Activated CD4-positive, alpha-beta T cell treated with anti-CD3 and anti-CD28 coated beads, Interleukin-2, amount 50 U/mL, for 48 hours (primary cell): ENCODE results near the gene MFAP3L.
"Not testable (repeated sequence)": the region's sequence is repeated elsewhere in the genome, so short reads cannot be mapped to it uniquely, and the experiment has no call there.

Source experiments
- DNase-seq, 2 experiments: peaks; one replicate each; pipeline ENCODE4 v3.0.0-alpha.2; 2020

Gene MFAP3L

DNA sequence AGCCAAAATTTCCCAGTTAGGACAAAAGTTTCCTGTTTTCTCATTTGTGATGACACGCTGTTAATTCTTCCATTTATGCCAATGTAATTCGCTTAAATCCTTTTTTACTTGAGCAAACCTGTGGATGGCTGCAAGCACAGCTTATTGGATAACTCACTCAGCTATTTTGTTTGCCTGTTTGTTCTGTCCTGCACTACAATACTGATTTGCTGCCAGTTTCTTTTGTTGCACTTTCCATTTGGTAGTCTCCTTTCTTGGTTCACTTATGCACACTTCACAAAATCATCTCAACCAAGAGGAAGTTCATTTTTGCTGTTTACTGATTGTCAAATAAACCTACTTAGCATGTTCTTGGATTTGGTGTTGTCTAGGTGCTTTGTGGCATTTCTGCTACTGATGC is 40.3 kb downstream of the MFAP3L start:
- DNase-seq, result no peak

DNA sequence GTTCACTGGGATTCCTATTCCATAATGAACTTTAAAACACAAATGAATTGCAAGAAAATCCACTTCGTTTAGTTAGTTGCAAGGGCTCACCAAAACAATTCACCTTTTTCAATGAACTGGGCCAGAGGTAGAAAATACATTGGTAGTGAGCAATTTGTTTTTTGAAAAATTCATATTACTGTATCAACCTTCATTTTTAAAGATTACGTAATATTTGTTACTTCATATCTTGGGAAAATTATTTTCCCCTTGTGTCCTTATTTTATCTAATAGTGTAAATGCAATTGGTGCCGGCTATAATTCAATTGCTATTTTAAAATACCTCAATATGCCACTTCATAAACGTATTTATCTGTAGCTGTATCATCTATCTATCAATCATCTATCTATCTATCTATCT is 41.5 kb downstream of the MFAP3L start:
- no peak for DNase-seq

DNA sequence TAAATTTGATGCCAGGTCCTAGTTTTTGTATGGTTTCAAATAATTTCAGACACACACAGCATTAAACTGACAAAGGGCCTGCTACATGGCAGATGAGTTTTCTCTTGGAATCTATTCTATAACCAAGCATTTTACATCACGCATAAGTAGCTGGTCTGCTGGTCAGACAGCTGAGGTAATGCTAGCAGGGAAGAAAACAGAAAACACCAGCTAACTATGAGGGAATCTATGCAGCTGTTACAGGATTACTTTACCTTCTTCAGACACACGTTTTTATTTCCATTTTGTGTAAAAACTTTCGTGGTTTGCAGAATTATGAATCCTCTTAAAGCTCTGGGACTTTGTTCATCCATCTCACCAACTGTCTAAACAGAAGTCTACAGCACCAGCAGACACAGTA is 42.0 kb downstream of the MFAP3L start:
- no peak for DNase-seq

DNA sequence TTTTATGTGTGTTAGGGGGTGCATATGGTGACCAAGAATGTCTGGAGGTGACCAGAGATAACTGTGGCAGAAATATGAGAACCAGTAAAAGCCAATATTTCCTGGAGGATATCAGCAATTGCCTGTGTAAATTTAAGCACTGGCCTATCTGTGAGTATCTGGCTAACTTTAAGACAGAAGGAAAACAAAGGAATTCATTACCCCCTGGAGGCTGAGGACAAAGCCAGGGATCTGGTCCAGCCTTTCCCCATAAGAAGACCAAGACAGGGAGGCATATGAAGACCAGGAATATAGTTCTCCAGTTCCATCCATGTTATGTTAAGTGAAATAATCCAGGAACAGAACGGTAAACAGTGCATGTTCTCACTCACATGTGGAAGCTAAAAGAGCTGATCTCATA is 49.2 kb downstream of the MFAP3L start:
- no peak for DNase-seq

DNA sequence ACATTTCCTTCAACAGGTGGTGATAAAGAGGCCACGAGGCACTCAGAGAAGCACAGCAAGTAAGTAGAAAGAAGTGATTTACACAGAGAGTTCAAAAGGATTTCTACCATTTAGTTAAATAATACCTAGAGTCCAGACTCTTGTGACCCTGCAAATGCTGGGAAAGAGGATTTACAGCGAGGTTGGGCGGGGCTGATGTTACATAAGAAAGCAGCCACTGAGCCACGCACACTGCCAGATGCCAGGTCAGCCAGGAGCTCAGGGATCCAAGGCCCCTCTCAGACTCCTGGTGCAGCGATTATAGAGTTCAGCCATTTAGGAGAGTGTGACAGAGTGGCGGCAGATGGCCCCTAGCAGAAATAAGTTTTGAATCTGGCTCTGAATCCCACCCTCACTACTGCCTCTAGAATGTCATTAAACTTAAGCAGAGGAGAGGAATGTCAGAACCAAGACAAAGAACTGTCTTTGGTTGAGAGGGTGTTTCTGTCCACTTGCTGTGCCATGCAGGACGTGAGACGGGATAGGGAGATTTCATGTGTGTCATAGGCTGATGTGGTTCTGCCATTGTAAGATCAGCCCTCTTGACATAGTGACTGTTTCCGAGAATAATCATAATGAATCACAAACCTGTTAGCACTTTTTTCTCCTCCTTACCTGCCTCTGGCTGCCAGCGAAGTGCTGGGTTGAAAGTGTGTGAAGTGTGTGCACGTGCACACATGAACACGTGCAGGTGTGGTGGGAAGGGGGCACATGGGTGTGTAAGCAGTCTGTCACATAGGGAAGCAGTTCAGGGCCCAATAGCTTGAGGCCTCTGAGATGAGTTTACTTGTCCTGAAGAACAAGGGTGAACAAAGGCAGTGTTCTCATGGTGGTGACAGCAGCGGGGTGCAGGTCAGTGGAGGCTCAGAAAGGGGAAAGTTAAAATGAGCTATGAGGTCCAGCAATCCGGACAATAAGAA is 50.1 kb downstream of the MFAP3L start:
- no peak for DNase-seq

DNA sequence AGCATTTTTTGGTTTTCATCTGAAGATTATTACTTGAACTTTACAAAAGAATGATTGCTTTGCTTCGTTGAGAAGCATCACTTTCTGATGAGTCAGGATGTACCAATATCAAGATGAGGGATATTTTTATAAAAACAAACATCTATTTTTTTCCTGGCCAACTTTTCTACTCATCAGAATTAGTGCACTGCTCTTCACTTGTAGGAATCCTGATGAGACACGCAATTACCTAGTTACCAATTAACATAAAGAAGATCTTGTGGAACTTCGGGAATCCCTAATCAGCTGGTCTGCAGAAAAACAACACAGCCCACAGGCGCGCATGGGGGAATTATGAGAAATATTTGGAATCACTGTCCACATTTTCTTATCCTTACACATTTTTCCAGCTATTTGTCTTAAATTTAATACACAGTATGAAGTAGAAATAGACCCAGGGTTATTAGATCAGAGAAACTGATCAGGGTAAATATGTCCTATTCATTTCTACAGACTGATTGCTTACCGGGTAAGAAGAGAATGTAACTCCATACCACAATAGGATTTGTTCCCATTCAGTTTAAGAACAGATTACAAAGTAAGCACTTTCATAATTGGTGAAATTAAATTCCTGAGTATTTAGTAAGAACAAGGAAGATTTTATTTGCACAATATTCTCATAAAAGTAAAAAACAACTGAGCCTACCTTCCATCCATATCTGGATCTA is 50.9 kb downstream of the MFAP3L start:
- DNase-seq, result no peak

DNA sequence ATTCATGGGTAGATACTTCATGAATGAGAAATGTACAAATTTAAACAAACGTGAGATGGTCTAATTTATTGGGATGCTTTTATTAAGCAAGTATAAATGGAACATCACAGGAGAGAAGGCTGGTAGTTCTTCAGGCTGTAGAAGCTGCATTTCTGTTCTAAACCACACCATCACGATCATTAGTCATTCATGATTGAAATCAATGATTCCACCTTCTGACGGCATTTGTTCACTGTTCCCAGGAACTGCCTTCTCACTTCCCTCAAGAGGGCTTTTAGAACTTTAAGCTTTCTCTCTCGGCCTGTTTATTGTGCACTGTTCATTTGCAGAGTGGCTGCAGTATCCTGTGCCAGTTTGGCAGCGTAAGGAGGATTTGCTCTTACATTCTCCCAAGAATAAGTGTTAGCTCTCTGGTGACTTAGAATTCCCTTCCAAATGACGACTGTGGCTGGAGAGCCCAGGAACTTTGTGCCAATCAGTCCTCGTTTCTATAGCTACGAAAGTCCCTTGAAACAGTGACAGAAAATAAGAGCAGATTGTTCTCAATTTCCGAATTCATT is 54.7 kb downstream of the MFAP3L start:
- no peak for DNase-seq

DNA sequence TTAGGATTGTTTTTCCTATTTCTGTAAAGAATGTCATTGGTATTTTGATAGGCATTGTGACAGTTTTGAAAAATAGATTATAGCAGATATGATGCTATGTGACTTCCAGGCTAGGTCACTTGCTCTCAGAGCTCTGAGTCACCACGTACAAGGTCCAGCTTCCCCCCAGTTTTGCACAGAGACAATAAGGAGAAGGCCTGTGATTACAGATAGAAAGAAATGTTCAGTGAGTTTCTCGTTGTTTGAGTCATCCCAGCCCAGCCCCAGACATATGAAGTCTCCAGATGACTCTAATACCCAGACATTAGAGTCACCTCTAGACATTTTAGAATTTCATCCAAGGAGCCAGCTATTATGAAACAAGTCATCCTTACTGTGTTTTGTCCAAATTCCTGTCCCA is 57.2 kb downstream of the MFAP3L start:
- no peak for DNase-seq

DNA sequence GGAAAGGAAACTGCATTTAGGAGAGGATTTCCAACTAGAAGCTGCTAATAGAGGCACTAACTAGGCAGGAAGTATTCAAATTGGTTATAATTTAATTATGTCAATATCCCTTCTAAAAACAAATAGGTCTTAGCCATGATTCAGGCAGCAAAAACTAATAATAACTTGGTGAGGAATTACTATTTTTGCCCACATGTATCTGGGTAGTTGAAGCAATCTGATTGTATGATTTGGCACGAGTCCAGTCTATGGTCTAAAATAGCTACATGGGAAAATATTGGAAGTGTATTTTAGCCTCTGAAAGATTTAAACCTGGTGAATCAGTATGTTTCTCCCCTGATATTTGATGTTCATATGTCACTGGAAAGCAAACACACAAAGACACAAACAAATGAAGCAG is 62.2 kb downstream of the MFAP3L start:
- no peak for DNase-seq

DNA sequence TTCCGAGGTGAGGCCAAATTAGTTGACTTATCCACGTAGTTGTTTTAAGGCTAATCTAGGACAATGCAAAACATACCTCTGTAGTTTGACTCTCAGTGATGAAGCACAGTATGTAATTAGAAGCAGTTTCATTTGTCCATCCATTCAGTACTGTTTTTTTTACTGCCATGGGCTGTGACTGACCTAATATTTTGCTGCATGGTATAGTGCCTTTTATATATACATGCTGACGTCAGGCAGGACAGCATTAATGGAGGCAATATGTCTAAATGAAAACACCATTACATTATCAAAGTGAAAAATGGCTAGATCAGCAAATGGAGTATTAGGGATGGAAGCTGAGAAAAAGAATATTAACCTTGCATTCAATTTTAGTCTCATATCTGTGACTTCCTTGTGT is 66.9 kb downstream of the MFAP3L start:
- DNase-seq, result no peak

DNA sequence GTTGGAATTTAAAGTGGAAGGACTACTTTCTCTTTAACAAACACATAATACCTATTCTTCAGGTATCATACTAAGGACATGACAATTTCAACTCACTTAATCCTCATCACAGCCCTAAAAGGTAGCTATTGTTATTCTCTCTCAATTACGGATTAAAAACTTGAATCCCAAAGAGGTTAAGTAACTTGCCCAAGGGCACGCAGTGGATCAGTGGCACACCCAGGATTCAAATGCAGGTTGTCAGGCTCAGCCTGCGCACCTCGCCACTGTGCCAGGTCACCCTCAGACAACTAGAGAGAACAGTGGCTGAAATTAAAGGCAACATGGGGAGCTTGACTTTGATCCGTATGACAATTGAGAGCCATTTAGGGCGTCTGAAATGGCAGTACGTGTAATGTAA is 67.6 kb downstream of the MFAP3L start:
- DNase-seq, result no peak

DNA sequence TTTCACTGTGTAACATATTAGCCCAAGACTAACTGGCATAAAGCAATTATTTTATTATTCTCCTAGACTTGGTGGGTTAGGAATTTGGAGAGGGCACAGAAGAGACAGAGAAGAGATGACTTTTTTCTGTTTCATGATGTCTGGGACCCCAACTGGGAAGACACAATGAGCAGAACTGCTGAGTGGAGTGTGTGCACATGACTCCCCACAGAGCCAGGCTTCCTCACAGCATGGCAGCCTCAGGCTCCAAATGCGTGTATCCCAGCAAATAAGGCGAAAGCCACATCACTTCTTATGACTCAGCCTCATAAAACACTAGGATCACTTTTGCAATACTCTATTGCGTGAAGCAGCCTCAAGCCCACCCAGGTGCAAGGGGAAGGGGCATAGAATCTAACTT is 68.4 kb downstream of the MFAP3L start:
- DNase-seq, result no peak

DNA sequence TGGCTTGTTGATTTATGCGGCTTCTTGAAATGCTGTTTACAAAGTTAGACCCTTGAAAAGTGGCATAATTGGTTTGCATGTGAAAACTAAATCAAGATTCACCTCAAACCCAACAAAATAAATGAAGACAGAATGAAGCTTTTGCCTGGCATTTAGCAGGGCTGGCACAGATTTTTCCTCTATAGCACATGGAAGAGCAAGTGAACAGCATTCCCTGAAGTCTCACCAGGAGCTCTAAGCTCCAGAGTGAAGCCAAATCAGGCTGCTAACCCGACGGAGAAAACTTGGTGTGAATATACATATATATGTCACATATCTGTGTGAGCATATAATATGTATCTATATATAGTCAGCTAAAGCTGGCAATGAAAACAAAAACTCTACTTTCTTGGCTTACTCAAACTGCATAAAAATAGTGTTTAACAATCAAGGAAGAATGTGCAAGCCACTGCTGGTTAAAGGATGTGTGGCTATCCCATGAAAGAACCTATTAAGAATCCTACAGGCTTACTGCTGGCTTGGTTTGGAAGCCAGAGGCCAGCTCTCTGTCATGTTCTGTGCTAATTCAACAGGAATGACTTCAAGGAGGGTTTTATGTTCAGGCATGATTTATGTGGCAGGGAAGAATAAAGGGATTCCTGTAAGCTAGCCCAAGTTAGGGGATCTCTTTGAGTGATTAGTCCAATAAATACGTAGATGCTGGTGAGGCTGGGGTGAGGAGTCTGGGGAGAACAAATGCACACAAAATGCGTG is 69.9 kb downstream of the MFAP3L start:
- no peak for DNase-seq

DNA sequence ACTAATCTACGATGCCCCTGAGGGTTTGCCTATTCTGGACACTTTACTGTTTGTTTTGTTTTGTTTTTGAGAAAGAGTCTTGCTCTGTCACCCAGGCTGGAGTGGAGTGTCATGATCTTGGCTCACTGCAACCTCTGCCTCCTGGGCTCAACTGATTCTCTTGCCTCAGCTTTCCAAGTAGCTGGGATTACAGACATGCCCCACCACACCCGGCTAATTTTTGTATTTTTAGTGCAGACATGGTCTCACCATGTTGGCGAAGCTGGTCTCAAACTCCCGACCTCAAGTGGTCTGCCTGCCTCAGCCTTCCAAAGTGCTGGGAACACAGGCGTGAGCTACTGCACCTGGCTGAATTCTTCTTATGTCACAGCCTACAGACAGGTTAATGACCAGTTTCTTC is 70.7 kb downstream of the MFAP3L start:
- DNase-seq, result no peak

DNA sequence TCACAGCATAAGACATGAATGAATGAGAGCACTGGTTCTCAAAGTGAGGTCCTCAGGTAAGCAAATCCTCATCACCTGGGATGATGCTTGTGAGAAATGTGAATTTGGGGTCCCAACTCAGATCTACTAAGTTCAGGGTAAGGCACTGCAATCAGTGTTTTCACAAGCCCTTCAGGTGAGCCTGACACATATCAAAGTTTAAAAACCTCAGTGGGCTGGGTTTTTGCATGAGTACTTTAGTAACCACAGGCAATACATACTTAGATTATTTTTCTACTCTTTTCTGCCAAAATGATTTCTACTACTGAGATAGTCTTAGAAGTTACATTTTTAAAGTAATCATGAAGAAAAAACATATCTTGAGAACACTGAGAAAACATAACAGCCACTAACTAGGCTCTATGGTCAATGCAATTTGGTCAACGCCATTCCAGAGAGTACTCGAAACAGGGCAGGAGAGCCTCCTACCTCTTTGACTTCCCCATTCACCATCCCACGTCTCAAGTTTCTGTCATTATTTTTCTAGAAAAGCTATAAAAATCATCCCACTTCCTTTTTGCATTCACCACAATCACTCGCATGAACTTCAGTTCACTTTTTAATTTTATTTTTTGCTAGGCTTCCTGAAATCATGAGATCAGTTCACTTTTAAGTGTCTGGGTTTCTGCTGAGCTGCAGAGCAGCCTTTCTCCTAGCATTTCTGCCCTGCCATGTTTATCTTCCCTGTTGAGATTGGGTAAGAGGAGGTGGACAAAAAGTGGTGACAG is 73.8 kb downstream of the MFAP3L start:
- no peak for DNase-seq

DNA sequence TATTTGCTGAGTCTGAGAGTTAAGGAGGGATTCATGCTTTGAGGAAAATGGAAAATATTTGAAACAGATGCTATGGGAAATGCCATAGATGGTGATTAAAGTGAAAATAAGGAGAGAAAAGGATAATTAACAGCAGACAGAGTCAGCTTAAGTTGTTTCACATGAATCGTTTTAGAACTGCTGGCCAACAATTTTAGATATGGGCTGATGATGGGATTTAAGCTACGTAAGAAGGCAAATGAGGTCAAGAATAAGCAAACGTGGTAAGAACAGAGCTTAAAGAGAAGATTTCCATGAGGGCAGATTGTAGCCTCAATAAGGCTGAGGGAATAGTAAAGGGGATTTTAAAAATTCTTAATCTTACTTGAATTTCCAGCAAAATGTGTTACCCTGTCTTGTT is 77.9 kb downstream of the MFAP3L start:
- no peak for DNase-seq

DNA sequence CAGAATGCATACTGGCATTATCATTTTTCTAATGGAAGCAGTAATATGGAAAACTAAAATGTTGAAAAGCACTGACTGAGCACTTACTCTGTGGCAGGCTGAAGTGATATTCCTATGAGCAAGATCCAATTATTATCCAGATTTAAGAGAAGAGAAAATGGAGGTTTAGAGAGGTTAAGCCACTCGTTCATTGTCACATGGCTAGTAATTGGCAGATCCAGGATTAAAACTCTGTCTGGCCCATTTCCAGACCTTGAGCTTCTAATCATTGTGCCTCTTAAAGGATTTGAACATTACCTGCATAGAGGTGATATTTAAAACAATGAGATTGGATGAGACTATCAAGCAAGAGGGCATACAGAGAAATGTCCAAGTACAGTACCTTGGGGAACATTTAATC is 80.6 kb downstream of the MFAP3L start:
- no peak for DNase-seq

DNA sequence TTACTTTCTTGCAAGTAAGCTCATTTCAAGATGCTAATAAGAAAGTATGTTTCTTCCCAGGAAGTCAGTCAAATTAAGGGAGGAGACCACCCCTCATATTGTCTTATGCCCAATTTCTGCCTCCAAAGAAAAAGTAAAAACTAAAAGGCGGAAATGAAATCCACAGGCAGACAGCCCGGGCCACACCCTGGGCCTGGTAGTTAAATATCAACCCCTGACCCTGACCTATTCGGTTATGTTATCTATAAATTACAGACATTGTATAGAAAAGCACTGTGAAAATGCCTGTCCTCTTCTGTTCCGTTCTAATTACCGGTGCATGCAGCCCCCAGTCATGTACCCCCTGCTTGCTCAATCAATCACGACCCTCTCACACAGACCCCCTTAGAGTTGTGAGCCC is 82.6 kb downstream of the MFAP3L start:
- DNase-seq, result not testable (repeated sequence)

DNA sequence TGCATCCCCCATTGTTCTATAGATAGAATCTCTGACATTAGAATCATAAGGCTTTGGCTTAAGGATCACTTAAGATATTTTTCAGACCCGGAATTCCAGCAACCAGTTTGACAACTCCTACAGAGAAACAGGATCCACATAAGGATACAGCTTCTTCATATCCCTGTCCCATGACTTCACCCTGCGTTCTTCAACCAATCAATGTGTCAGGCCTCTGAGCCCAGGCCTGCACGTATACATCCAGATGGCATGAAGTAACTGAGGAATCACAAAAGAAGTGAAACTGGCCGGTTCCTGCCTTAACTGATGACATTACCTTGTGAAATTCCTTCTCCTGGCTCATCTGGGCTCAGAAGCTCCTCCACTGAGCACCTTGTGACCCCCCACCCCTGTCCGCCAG is 85.1 kb downstream of the MFAP3L start:
- no peak for DNase-seq

DNA sequence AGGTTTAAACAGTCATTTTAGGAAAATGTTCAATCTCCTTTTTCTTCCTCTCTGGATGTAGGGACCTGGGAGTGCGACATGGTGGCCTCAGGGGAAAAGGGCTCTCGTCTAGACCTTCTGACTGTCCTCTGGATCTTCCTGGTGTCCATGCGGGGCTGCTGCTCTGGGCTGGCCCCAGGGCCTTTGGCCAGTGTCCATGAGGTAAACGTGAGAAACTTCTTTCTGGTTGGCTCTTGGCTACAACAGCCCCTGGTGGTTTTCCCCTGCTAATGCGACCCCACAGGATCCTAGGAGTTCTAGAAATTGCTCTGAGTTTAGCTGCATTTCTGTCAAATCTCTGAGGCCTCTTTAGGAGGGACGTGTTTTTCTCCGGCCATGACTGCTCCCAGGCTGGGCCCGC is 85.7 kb downstream of the MFAP3L start:
- DNase-seq, result no peak
